Measurements from ENCODE around the gene PPIF.

Gene PPIF

GRCh38 chr10:79404690-79405131 lies 57.4 kb downstream of the PPIF start:
- Histone ChIP-seq H3K4me1 (ENCODE audit: insufficient read depth, low read length) (peaks cover 28% of the 10 kb centered on the region), H3K9me3 (ENCODE audit: control insufficient read depth, insufficient read depth, low read length) (no peaks in the 10 kb centered on the region), H3K9ac (ENCODE audit: low read depth, low read length) (no peak overlapping the region), H3K36me3 (ENCODE audit: insufficient read depth, low read length) (no peaks in the 10 kb centered on the region)
